Cardiac muscle cell (in vitro differentiated cells and primary cell): ENCODE data around the gene EPHA4. TPM values are rescaled to one million over a fixed set of nuclear protein-coding genes. Genes with fewer than 3 reads are reported as not detected.

ENCODE experiments used
- DNase-seq, 2 donors: peaks; one replicate each; pipeline versions ENCODE4 v3.0.0 to v3.0.0-alpha.2; 2010 to 2017; ENCODE audit warnings: low read depth in 1 of 2, low spot score in 1 of 2
- H3K27ac ChIP-seq: fragments of 200-600 bp; sonication (generic); 2 replicates; pipeline ENCODE4 v1.5.1; 2016
- H3K27me3 ChIP-seq: fragments of 200-600 bp; sonication (generic); 2 replicates; pipeline ENCODE4 v1.6.0; 2016; ENCODE audit warnings: control low read depth
- H3K36me3 ChIP-seq: fragments of 200-600 bp; sonication (generic); 2 replicates; pipeline ENCODE4 v1.5.1; 2016; ENCODE audit warnings: control low read depth
- H3K4me1 ChIP-seq: fragments of 200-600 bp; sonication (generic); 2 replicates; pipeline ENCODE4 v1.8.1; 2017; ENCODE audit warnings: low read depth, mild to moderate bottlenecking, mixed run types
- H3K4me3 ChIP-seq: fragments of 200-600 bp; sonication (generic); 2 replicates; pipeline ENCODE4 v1.5.1; 2016; ENCODE audit warnings: mild to moderate bottlenecking
- H3K9me3 ChIP-seq: fragments of 200-600 bp; sonication (generic); 2 replicates; pipeline ENCODE4 v1.5.1; 2017; ENCODE audit warnings: low read depth, mild to moderate bottlenecking, control low read depth
- polyA plus RNA-seq: library from polyadenylated mRNA; unstranded; fragments of >200 nt; fragmentation: Nextera tagmentation; extraction: Ambion mirVana; gene quantifications from 2 replicates; pipeline ENCODE4 v1.2.1, GENCODE V29; 2016
- total RNA-seq: library from RNA; depleted of rRNA; stranded (reverse); fragments of >200 nt; gene quantifications from 2 replicates; pipeline ENCODE4 v1.2.3, GENCODE V29; 2016
- TF ChIP-seq, protein P1 (sequence below): IDR thresholded peaks from 2 replicates; pipeline ENCODE4 v1.5.1; 2012; ENCODE audit warnings: low read depth, mild to moderate bottlenecking, low read length

EPHA4 gene
- total and polyA plus RNA-seq, 2 experiments from 2014 or later, result 21.2 to 70.2 TPM

GRCh38 chr2:221476195-221476594, 95.9 kb downstream of the EPHA4 start:
- peaks cover 6% of the 10 kb centered on the region for H3K4me1 ChIP-seq
- TF ChIP-seq, protein P1, sequence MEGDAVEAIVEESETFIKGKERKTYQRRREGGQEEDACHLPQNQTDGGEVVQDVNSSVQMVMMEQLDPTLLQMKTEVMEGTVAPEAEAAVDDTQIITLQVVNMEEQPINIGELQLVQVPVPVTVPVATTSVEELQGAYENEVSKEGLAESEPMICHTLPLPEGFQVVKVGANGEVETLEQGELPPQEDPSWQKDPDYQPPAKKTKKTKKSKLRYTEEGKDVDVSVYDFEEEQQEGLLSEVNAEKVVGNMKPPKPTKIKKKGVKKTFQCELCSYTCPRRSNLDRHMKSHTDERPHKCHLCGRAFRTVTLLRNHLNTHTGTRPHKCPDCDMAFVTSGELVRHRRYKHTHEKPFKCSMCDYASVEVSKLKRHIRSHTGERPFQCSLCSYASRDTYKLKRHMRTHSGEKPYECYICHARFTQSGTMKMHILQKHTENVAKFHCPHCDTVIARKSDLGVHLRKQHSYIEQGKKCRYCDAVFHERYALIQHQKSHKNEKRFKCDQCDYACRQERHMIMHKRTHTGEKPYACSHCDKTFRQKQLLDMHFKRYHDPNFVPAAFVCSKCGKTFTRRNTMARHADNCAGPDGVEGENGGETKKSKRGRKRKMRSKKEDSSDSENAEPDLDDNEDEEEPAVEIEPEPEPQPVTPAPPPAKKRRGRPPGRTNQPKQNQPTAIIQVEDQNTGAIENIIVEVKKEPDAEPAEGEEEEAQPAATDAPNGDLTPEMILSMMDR, result no peak
- no peaks in the 10 kb centered on the region for H3K27me3 ChIP-seq
- H3K36me3 ChIP-seq, result no peaks in the 10 kb centered on the region
- no peak for DNase-seq
- no peak overlapping the region for H3K27ac ChIP-seq
- no peak overlapping the region for H3K4me3 ChIP-seq
- H3K9me3 ChIP-seq, result no peaks in the 10 kb centered on the region

DNA sequence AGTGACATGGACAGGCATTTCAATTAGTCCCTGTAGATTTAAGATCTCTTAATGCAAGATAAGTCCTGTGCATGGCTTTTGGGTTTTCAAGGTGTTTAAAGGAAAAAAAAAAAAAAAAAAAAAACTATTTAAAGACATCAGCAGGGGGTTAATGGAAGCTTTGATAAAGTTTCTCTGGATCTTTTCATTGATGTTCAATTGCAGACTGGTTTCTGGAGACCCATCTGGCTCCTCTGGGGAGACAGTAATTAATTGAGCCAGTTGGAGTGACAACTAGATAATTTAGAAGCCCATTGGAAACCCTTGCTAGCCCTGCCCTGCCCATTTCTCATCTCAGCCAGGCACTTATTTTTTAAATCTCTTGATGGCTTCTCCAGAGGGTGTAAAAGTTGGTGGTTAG, 98.7 kb downstream of the EPHA4 start:
- Histone ChIP-seq H3K27me3 (no peaks in the 10 kb centered on the region), H3K4me1 (peaks cover 4% of the 10 kb centered on the region), H3K36me3 (no peaks in the 10 kb centered on the region), H3K9me3 (no peaks in the 10 kb centered on the region), H3K27ac (no peak overlapping the region), H3K4me3 (no peak overlapping the region)
- TF ChIP-seq, protein P1, result no peak
- no peak for DNase-seq

DNA sequence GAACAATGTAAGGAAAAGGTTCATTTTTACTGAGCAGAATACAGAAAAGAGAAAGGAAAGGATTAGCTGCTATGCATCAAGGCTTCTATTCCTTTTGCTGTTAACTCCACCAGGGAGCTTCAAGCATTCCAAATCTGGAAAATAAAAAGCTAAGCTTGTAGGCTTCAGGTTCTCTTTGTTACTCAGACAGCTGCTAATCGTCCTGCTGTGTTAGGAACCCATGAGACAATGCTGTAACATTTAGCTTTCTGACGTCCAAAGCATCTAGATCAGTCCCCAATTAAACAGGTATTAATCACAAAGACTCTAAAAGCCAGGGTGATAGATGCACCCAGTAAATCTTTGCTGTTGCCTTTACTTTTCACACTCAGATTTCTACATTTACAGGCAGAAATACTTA, 103.8 kb downstream of the EPHA4 start:
- DNase-seq, result no peak
- TF ChIP-seq, protein P1, result no peak
- no peak overlapping the region for H3K27ac ChIP-seq

DNA sequence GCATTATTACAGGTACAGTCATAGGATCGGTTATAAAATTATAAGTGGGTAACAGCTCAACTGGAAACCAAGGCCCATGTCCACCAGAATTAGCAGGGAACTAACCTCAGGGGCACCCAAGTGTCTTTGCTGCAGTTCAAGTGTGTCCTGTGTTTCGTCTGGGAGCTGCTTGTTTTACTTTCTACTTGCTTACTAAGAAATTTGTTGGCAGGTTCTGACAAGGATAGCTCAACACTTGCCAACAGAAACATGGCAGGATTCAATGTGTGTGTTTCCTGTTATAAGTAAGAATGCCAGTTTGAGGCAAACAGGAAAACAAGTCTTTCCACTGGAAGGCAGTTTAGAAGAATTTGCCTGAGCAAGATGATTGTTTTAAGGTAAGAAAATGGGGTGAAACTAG, 104.5 kb downstream of the EPHA4 start:
- DNase-seq, result peak; percentile 48 to 55
- peaks cover 22% of the 10 kb centered on the region for H3K4me1 ChIP-seq
- H3K27me3 ChIP-seq, result no peaks in the 10 kb centered on the region
- H3K27ac ChIP-seq, result peak overlapping the region; percentile 1
- TF ChIP-seq, protein P1, result no peak
- H3K36me3 ChIP-seq, result no peaks in the 10 kb centered on the region
- H3K4me3 ChIP-seq, result no peak overlapping the region
- H3K9me3 ChIP-seq, result no peaks in the 10 kb centered on the region

More for the DNA sequence above, 103.8 kb downstream of the EPHA4 start:
- no peaks in the 10 kb centered on the region for H3K9me3 ChIP-seq
- no peak overlapping the region for H3K4me3 ChIP-seq
- peaks cover 22% of the 10 kb centered on the region for H3K4me1 ChIP-seq
- no peaks in the 10 kb centered on the region for H3K27me3 ChIP-seq
- H3K36me3 ChIP-seq, result no peaks in the 10 kb centered on the region

GRCh38 chr2:221466744-221467143, 105.4 kb downstream of the EPHA4 start:
- Histone ChIP-seq H3K36me3 (no peaks in the 10 kb centered on the region), H3K27me3 (no peaks in the 10 kb centered on the region), H3K4me1 (peaks cover 22% of the 10 kb centered on the region), H3K27ac (no peak overlapping the region), H3K9me3 (no peaks in the 10 kb centered on the region), H3K4me3 (no peak overlapping the region)
- TF ChIP-seq, protein P1, result no peak
- DNase-seq, result no peak

- peaks cover 22% of the 10 kb centered on the region for H3K4me1 ChIP-seq
- no peak overlapping the region for H3K27ac ChIP-seq
- TF ChIP-seq, protein P1, result no peak
- H3K4me3 ChIP-seq, result no peak overlapping the region
- no peaks in the 10 kb centered on the region for H3K9me3 ChIP-seq
- DNase-seq, result peak in 1 of 2 donors; percentile 36
- no peaks in the 10 kb centered on the region for H3K27me3 ChIP-seq
- H3K36me3 ChIP-seq, result no peaks in the 10 kb centered on the region
Observed at GRCh38 chr2:221465776-221466175, 106.3 kb downstream of the EPHA4 start.
